PC-3 (cell line): ENCODE results near the gene CAMTA2. TPM values are rescaled to one million over a fixed set of nuclear protein-coding genes. Genes with fewer than 3 reads are reported as not detected.
A peak's percentile ranks its signal among the peaks of the same experiment; 100 is the strongest.

Experiments used
- ATAC-seq: fragments of 200-7000 bp; cut with Tn5 transposase; 2 replicates; pipeline ENCODE4 v1.9.1; 2020; ENCODE audit warnings: mild to moderate bottlenecking, moderate library complexity
- BruUV-seq: library from RNA; stranded (reverse); fragments of 400-500 nt; replicated peaks from 2 replicates; lab custom pipeline; 2021; lab: Mats Ljungman, UMichigan
- CTCF ChIA-PET: fragments of 300-600 bp; sonication (Branson Sonifier 250); formaldehyde crosslinking; loops from one replicate; lab custom pipeline; 2022; ENCODE audit warnings: antibody characterized with exemption; lab: Charles Lee
- POLR2A ChIA-PET: fragments of 300-600 bp; sonication (Branson Sonifier 250); formaldehyde crosslinking; loops from one replicate; lab custom pipeline; 2022; ENCODE audit warnings: antibody characterized with exemption; ENCODE audit not compliant: unreplicated experiment; lab: Charles Lee
- DNase-seq: peaks from one replicate; pipeline ENCODE4 v3.0.0-alpha.2; 2015
- H2AFZ ChIP-seq: fragments of 300-600 bp; sonication (generic); 2 replicates; pipeline ENCODE4 v1.6.0; 2016; ENCODE audit warnings: antibody characterized with exemption, low read length
- H3F3A ChIP-seq: fragments of 300-600 bp; sonication (generic); one replicate; pipeline ENCODE4 v1.6.0; 2017; ENCODE audit warnings: antibody characterized with exemption, low read length, control low read depth, mild to moderate bottlenecking; ENCODE audit not compliant: unreplicated experiment
- H3K27ac ChIP-seq: fragments of 300-600 bp; sonication (generic); 2 replicates; pipeline ENCODE4 v1.5.1; 2016; ENCODE audit warnings: mild to moderate bottlenecking, low read length
- H3K27me3 ChIP-seq: fragments of 300-600 bp; sonication (generic); 2 replicates; pipeline ENCODE4 v1.6.1; 2016; ENCODE audit warnings: low read length, mixed read lengths
- H3K36me3 ChIP-seq: fragments of 300-600 bp; sonication (generic); 2 replicates; pipeline ENCODE4 v1.6.1; 2016; ENCODE audit warnings: low read depth, mixed run types, low read length, mixed read lengths
- H3K4me1 ChIP-seq: fragments of 300-600 bp; sonication (generic); 2 replicates; pipeline ENCODE4 v1.5.1; 2016; ENCODE audit warnings: low read length; ENCODE audit not compliant: insufficient read depth
- H3K4me2 ChIP-seq: fragments of 300-600 bp; sonication (generic); 2 replicates; pipeline ENCODE4 v1.6.0; 2016; ENCODE audit warnings: low read length
- H3K4me3 ChIP-seq: fragments of 300-600 bp; sonication (generic); 2 replicates; pipeline ENCODE4 v1.5.1; 2016; ENCODE audit warnings: mild to moderate bottlenecking, low read length, mixed read lengths
- H3K79me2 ChIP-seq: fragments of 300-600 bp; sonication (generic); 2 replicates; pipeline ENCODE4 v1.6.1; 2017; ENCODE audit warnings: low read length, mixed read lengths
- H3K9ac ChIP-seq: fragments of 300-600 bp; sonication (generic); 2 replicates; pipeline ENCODE4 v1.6.0; 2016; ENCODE audit warnings: mild to moderate bottlenecking, low read length
- H3K9me2 ChIP-seq: fragments of 300-600 bp; sonication (generic); replicated peaks from 2 replicates; pipeline ENCODE4 v1.6.1; 2016; ENCODE audit warnings: mixed run types, low read length, mixed read lengths
- H3K9me3 ChIP-seq: fragments of 300-600 bp; sonication (generic); 2 replicates; pipeline ENCODE4 v1.6.1; 2016; ENCODE audit warnings: low read length, mixed read lengths
- H4K20me1 ChIP-seq: fragments of 300-600 bp; sonication (generic); 2 replicates; pipeline ENCODE4 v1.6.1; 2016; ENCODE audit warnings: low read length, mixed read lengths
- EZH2 ChIP-seq: fragments of 300-600 bp; sonication (generic); IDR thresholded peaks from one replicate; pipeline ENCODE4 v1.6.1; 2017; ENCODE audit warnings: antibody characterized with exemption, mild to moderate bottlenecking, low read length; ENCODE audit not compliant: unreplicated experiment
- EZH2phosphoT487 ChIP-seq: fragments of 300-600 bp; sonication (generic); IDR thresholded peaks from 2 replicates; pipeline ENCODE4 v1.6.1; 2018; ENCODE audit warnings: mild to moderate bottlenecking, antibody characterized with exemption, low read length, borderline replicate concordance
- intact Hi-C: fragments of 100-400 bp; cut with micrococcal nuclease; formaldehyde crosslinking; loops from 2 replicates; pipeline ENCODE4 v1.9.0; 2023
- total RNA-seq: library from RNA; depleted of rRNA; stranded (reverse); fragments of >200 nt; gene quantifications from 2 replicates; pipeline ENCODE4 v1.2.3, GENCODE V29; 2014
- TF ChIP-seq, protein P1 (sequence below): fragments of 300-600 bp; sonication (generic); conservative IDR thresholded peaks from 2 replicates; pipeline ENCODE4 v1.5.1; 2017; ENCODE audit warnings: antibody characterized with exemption, low read depth, mild to moderate bottlenecking, low read length

CAMTA2 gene
- total RNA-seq, 1 experiment from 2014 or later = 6.2 TPM

DNA sequence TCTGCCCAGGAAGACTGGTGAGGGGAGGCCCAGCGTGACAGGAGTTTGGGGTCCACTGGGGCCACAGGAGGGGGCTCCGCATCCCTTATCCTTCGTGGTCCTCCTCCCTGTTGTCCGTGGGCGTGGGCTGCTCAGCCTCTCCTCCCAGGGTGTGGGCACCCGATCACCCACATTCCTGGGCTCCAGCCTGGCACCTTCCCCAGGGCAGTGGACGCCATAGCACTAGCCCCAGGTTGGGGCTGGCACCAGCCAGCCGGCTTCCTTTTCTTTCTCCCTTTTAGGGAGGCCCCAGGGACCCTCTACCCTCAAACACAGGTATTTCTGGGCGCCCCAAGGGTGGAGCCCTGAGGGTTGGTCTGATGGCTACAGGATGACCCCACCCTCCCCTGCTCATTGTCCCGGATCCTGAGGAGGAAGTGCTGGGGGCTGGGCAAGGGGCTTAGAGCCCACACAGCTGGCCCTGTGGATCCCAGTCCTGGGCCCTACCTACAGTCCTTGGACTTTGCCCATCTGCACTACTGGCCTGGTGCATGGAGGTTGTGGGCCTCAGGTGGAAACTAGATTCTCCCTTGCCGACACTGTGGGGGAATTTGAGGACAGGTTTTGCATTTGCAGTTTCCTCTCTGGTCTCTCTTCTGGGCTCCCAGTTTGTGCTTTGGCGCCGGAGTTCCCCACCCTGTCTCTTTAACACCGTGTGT lies 11.4 kb upstream of the CAMTA2 start:
- Histone ChIP-seq H3F3A (no peaks in the 10 kb centered on the region), H3K9me2 (no peaks in the 10 kb centered on the region), H3K9me3 (no peaks in the 10 kb centered on the region), H3K4me3 (peak overlapping the region; percentile 79), H3K36me3 (peaks cover 1% of the 10 kb centered on the region), H2AFZ (peak overlapping the region; percentile 75; the same call in 1 of the 2 replicates), H3K79me2 (peaks cover 27% of the 10 kb centered on the region), H3K27ac (no peak overlapping the region), H3K27me3 (no peaks in the 10 kb centered on the region), H3K9ac (peak overlapping the region; percentile 71), H3K4me1 (0 out of 2 replicates have a peak, but pooled peaks cover 9% of the 10 kb centered on the region), H3K4me2 (peak overlapping the region; percentile 97), H4K20me1 (no peaks in the 10 kb centered on the region)
- ChIA-PET CTCF (interaction anchor here (0.6 kb wide), 1 partner anchor 14 kb away, joined by 3 read pairs; no protein-coding TSS in a partner anchor), POLR2A (no interaction called here)
- DNase-seq = peak; percentile 2
- peak; percentile 19; the same call in 1 of the 2 replicates for ATAC-seq
- BruUV-seq = no TSS peak
- no peak for TF ChIP-seq EZH2
- no peak for TF ChIP-seq EZH2phosphoT487
- TF ChIP-seq, protein P1, sequence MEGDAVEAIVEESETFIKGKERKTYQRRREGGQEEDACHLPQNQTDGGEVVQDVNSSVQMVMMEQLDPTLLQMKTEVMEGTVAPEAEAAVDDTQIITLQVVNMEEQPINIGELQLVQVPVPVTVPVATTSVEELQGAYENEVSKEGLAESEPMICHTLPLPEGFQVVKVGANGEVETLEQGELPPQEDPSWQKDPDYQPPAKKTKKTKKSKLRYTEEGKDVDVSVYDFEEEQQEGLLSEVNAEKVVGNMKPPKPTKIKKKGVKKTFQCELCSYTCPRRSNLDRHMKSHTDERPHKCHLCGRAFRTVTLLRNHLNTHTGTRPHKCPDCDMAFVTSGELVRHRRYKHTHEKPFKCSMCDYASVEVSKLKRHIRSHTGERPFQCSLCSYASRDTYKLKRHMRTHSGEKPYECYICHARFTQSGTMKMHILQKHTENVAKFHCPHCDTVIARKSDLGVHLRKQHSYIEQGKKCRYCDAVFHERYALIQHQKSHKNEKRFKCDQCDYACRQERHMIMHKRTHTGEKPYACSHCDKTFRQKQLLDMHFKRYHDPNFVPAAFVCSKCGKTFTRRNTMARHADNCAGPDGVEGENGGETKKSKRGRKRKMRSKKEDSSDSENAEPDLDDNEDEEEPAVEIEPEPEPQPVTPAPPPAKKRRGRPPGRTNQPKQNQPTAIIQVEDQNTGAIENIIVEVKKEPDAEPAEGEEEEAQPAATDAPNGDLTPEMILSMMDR = no peak
- intact Hi-C loops = no loop called here

DNA sequence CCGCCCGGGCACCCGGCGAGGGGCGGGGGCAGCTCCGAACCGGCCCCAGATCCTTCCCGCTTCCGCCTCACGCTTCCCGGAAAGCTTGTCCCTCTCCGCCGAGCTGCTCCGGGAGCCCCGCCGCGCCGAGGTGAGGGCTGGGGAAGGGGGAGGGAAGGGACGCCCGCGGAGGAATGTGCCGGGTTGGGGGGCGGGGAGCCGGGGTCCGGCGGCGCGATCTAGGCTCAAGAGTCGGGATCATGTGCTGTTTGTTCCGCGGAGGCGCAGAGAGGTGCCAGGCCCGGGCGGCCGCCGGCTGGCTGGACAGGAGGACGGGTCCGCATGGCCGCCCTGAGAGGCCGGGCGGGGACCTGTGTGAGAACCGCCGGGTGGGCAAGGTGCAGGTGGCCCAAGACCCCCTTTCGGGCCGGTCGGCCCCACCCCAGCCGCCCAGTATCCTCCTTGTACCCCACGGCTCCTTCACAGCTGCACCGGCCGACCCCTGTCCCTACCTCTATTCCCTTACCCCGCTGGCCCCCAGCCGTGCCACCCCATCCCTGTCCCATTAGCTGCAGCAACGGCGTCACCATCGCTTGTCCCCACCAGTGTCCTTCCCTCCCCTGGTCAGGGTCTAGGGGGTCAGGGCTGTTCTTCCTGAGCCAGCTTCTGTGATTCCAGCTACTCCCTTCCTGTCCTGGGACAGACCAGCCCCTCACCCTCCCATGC lies 10.7 kb upstream of the CAMTA2 start:
- Histone ChIP-seq H3K36me3 (no peaks in the 10 kb centered on the region; the same call in none of the 2 replicates), H3K79me2 (peaks cover 27% of the 10 kb centered on the region), H3K9ac (peak overlapping the region; percentile 71), H3K9me2 (no peaks in the 10 kb centered on the region), H3K4me3 (peak overlapping the region; percentile 79), H3K27me3 (no peaks in the 10 kb centered on the region), H3K4me2 (peak overlapping the region; percentile 97), H3K27ac (no peak overlapping the region), H2AFZ (peak overlapping the region; percentile 75), H3K9me3 (no peaks in the 10 kb centered on the region), H3F3A (no peaks in the 10 kb centered on the region), H4K20me1 (no peaks in the 10 kb centered on the region), H3K4me1 (0 out of 2 replicates have a peak, but pooled peaks cover 9% of the 10 kb centered on the region)
- ATAC-seq = peak; percentile 16
- ChIA-PET POLR2A (no interaction called here), CTCF (interaction anchor here (0.6 kb wide), 1 partner anchor 13 kb away, joined by 3 read pairs; no protein-coding TSS in a partner anchor)
- no peak for DNase-seq
- no TSS peak for BruUV-seq
- TF ChIP-seq EZH2phosphoT487 = no peak
- intact Hi-C loops = no loop called here

DNA sequence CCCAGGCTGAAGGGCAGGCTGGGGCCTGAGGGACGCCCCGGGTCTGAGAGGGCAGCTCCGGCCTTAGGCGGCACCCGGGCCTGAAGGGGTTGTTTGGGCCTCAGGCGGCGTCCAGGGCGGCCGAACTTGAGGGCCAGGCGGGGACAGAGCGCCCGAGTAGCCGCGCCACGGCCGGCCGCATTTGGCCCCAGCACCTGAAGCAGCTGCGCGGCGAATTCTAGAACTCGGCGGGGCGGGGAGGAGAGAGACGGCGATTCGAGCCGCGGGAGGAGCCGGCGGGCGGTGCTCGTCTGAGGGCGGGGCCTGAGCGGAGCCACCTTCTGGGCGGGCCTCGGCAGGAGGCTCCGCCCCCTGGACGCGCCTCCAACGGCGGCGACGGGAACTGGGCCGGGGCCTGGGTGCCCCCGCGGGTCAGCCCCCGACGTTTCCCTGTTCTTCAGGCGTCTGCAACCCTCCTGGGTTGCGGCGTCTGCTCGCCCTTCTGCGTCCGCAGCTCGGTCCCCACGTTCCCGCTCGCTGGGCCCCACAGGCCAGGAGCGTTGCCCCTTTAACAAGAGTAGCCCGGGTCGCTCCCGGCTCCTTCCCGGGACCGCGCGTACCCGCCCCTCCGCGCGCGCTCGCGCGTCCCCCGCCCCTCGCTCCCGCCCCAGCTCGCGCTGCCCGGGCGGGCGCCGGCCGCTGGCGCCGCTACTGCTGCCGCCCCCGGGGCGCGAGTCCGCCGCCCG lies 10.0 kb upstream of the CAMTA2 start, which contains the start of the genes INCA1 and KIF1C:
TSS of gene INCA1 (minus strand) at position 221 of the 725 bp plus-strand sequence. CDS start 3,085 bp downstream, outside the sequence.
TSS of gene KIF1C (plus strand) at position 649 of the 725 bp plus-strand sequence. CDS start 2,297 bp downstream, outside the sequence.
- Histone ChIP-seq H3K4me3 (peak within 1 kb of the TSS; percentile 79), H3K79me2 (peaks cover 27% of the 10 kb centered on the region), H3K9me2 (no peaks in the 10 kb centered on the region), H3F3A (no peaks in the 10 kb centered on the region), H3K4me1 (0 out of 2 replicates have a peak, but pooled peaks cover 9% of the 10 kb centered on the region), H3K9me3 (no peaks in the 10 kb centered on the region), H3K27ac (no peak within 1 kb of the TSS), H3K4me2 (peak within 1 kb of the TSS; percentile 97), H4K20me1 (no peaks in the 10 kb centered on the region), H3K36me3 (no peaks in the 10 kb centered on the region; the same call in none of the 2 replicates), H2AFZ (peak within 1 kb of the TSS; percentile 84), H3K27me3 (no peaks in the 10 kb centered on the region), H3K9ac (peak within 1 kb of the TSS; percentile 71)
- TF ChIP-seq EZH2 (no peak), EZH2phosphoT487 (no peak)
- TF ChIP-seq, protein P1 = no peak
- CTCF ChIA-PET = no interaction called here
- intact Hi-C loops = loop anchor here (2.0 kb wide), 1 partner anchor 51 kb away; no protein-coding TSS in a partner anchor
- BruUV-seq = no TSS peak
- POLR2A ChIA-PET = no interaction called here
- DNase-seq (peak; percentile 85), ATAC-seq (peak; percentile 85)
